ENCODE measurements around the gene CGAS.
"Not testable (repeated sequence)": the region's sequence is repeated elsewhere in the genome, so short reads cannot be mapped to it uniquely, and the experiment has no call there.

The CGAS gene

DNA sequence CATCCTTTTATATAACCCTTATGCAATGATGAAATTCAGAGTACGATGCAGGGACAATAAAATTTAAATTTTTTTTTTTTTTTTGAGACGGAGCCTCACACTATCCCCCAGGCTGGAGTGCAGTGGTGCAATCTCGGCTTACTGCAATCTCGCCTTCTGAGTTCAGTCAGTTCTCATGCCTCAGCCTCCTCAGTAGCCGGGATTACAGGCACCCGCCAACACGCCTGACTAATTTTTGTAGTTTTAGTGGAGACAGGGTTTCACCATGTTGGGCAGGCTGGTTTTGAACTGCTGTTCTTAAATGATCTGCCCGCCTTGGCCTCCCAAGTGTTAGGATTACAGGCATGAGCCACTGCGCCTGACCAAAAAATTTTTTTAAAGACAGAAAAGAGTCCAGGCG, 24.6 kb upstream of the CGAS start:
- no peak for DNase-seq (ENCODE audit: low read depth)
- TF ChIP-seq, protein P1, sequence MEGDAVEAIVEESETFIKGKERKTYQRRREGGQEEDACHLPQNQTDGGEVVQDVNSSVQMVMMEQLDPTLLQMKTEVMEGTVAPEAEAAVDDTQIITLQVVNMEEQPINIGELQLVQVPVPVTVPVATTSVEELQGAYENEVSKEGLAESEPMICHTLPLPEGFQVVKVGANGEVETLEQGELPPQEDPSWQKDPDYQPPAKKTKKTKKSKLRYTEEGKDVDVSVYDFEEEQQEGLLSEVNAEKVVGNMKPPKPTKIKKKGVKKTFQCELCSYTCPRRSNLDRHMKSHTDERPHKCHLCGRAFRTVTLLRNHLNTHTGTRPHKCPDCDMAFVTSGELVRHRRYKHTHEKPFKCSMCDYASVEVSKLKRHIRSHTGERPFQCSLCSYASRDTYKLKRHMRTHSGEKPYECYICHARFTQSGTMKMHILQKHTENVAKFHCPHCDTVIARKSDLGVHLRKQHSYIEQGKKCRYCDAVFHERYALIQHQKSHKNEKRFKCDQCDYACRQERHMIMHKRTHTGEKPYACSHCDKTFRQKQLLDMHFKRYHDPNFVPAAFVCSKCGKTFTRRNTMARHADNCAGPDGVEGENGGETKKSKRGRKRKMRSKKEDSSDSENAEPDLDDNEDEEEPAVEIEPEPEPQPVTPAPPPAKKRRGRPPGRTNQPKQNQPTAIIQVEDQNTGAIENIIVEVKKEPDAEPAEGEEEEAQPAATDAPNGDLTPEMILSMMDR (conservative IDR thresholded peaks at IDR 0.05; ENCODE audit: control insufficient read depth, insufficient read depth, low read depth, low read length) = no peak
- no peak overlapping the region for H3K4me3 ChIP-seq (ENCODE audit: control insufficient read depth, low read depth, low read length)

DNA sequence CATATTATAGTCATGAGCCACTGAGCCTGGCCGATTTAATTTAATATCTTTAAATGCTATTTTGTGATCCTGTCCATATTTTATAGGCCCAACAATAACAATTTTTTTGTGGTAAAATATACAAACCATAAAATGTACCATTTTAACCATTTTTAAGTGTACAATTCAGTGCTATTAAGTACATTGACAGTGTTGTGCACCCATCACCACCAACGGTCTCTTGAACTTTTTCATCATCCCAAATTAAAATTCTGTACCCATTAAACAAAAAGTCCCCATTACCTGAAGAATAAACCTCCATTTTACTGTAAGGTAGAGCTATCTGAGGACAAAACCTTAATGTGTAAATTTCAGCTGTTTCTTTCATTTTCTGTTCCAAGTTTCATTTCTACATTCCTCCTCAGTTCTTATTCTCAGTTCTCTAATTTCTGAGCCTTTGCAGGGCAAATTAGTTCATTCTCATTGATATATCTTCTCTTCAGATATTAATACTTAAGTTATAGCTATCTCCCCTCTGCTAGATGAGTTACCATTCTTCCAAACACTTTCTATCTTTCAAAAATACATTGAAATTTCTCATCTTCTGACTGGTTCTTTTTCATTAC, 19.7 kb upstream of the CGAS start:
- TF ChIP-seq, protein P1 (conservative IDR thresholded peaks at IDR 0.05; ENCODE audit: control insufficient read depth, insufficient read depth, low read depth, low read length) = no peak
- DNase-seq (ENCODE audit: low read depth) = no peak
- no peak overlapping the region for H3K4me3 ChIP-seq (ENCODE audit: control insufficient read depth, low read depth, low read length)

DNA sequence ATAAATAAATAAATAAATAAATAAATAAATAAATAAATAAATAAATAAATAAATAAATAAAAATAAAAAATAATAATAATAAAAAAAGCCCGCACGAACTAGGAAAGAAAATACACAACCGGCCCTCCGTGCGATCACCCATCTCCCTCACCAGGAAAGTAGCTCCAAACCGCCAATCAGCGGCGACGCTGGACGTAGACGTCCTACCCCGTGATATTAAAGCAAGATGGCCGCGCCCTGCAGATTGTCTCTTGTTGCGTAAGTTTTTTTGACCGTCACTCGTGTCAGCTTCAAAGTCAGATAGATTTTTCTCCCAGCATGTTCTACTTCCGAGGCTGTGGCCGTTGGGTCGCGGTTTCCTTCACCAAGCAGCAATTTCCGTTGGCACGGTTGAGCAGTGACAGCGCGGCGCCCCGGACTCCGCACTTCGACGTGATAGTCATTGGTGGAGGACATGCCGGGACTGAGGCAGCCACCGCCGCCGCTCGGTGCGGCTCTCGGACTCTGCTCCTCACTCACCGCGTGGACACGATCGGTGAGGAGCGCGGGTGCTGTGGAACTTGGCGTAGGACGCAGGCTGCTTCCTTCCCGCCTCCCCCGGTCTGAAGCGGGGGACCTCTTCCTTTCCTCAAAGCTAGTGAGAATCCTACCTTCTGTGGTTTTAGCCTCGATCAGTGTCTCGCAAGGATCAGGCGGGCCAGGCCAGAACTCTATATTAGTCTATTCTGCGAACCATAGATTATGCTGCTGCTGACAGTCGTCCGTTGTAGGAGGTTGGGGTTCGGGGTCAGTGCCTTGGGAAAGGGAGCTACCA, 9.6 kb upstream of the CGAS start, which contains the start of gene MTO1:
Gene MTO1 (plus strand): TSS at position 201 of the 814 bp plus-strand sequence. CDS start 118 bp downstream, at position 319.
- peak; percentile 91 for DNase-seq (ENCODE audit: low read depth)
- H3K4me3 ChIP-seq (ENCODE audit: control insufficient read depth, low read depth, low read length) = peak within 1 kb of the TSS; percentile 97
- TF ChIP-seq, protein P1 (conservative IDR thresholded peaks at IDR 0.05; ENCODE audit: control insufficient read depth, insufficient read depth, low read depth, low read length) = no peak

DNA sequence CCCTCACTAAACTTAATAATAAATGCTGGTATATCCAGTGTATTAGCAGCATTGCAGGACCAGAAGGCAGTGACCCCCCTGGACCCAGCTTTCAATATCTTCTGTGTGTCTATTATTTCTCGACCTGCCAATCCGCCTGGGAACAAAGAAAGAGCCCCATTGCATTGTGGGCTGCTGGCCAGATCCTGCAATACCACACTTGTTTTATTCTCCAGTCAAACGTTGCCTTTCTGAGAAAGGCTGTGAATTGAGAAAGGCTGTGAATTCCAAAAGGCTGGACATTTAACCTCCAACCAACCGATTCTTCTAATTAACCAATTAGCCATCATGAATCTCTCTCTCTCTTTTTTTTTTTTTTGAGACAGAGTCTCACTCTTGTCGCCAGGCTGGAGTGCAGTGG, 8.0 kb upstream of the CGAS start:
- no peak for DNase-seq (ENCODE audit: low read depth)
- TF ChIP-seq, protein P1 (conservative IDR thresholded peaks at IDR 0.05; ENCODE audit: control insufficient read depth, insufficient read depth, low read depth, low read length) = no peak
- no peak overlapping the region for H3K4me3 ChIP-seq (ENCODE audit: control insufficient read depth, low read depth, low read length)

DNA sequence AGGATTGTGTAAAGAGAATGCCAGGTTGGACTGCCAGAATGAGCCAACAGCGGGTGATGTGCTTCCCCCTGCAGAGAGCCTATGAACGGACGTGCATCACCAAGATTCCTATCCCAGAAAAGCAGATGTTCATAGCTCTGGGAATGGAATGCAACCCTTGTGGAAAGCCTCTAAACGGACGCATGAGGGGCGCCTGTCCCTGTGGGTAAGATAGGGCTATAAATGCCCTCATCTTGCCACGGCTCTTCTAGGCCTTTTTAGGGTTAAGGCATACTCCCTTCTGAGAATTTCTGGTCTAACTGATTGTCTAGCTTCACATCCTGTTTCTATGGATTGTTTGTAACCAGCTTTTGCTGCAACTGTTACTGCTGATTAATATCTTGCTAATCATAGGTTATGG, 7.4 kb upstream of the CGAS start:
- not testable (repeated sequence) for H3K4me3 ChIP-seq (ENCODE audit: control insufficient read depth, low read depth, low read length); DNase-seq (ENCODE audit: low read depth)

DNA sequence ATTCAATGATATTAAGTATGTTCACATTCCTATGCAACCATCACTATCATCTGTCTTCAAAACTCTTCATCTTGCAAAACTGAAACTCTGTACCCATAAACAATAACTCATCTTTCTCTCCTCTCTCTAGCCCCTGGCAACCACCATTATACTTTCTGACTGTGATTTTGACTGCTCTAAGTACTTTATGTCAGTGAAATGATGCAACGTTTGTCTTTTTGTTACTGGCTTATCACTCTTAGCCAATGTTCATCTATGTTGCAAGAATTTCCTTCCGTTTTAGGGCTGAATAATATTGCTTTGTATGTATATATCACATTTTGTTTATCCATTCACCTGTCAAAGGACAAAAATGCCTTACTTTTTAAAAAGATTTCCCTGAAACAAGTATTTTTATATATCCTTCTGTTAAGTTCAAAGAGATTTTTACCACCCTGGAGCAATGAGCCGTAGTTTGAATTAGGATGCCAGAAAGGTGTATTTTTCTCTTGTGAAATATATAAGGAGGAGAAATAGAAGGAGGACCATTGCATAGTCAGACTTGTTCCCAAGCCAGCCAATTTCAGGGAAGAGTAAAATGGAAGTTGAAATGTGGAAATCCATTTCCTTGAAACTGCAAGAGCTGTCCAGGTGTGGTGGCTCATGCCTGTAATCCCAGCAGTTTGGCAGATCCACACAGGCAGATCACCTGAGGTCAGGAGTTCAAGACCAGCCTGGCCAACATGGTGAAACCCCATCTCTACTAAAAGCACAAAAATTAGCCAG, 4.0 kb upstream of the CGAS start:
- no peak overlapping the region for H3K4me3 ChIP-seq (ENCODE audit: control insufficient read depth, low read depth, low read length)
- peak; percentile 25 for DNase-seq (ENCODE audit: low read depth)
- TF ChIP-seq, protein P1 (conservative IDR thresholded peaks at IDR 0.05; ENCODE audit: control insufficient read depth, insufficient read depth, low read depth, low read length) = no peak

All from fibroblast of mammary gland (primary cell).